ENCODE measurements around the gene PRDM15. TPM values are rescaled to one million over a fixed set of nuclear protein-coding genes. Genes with fewer than 3 reads are reported as not detected.

Gene PRDM15
- total and polyA plus RNA-seq, 4 donors, result 1.2 to 5.7 (median 2.1) TPM

DNA sequence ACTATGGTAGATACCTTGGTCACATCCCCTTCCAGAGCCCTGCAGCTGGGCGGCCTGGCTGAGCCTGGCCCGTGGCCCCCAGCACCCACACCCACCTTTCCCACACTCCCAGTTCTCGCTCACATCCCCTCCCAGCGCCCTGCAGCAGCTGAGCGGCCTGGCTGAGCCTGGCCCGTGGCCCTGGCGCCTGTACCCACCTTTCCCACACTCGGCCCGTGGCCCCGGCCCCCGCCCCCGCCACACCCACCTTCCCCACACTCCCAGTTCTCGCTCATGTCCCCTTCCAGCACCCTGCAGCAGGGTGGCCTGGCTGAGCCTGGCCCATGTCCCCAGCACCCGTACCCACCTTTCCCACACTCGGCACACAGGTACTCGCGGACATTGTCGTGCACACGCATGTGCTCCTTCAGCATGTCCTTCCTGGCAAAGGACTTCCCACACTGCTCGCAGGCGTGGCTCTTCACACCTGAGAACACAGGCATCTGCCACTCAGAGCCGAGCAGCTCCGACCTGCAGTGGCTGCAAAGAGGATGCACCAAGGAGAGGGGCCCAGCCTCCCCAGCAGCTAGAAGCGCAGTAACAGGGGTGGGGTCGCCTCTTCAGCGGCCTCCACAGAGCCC is 59.8 kb downstream of the PRDM15 start:
- TF ChIP-seq, protein P1, sequence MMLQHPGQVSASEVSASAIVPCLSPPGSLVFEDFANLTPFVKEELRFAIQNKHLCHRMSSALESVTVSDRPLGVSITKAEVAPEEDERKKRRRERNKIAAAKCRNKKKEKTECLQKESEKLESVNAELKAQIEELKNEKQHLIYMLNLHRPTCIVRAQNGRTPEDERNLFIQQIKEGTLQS (IDR thresholded peaks at IDR 0.05), result no peak
- TF ChIP-seq HNF4A (conservative IDR thresholded peaks at IDR 0.05) (no peak), TAF1 (conservative IDR thresholded peaks at IDR 0.05) (no peak), FOXA1 (IDR thresholded peaks at IDR 0.05) (no peak), YY1 (IDR thresholded peaks at IDR 0.05) (no peak), SP1 (IDR thresholded peaks at IDR 0.05) (no peak), HNF4G (IDR thresholded peaks at IDR 0.05) (no peak), RAD21 (IDR thresholded peaks at IDR 0.05) (no peak), GABPA (IDR thresholded peaks at IDR 0.05 in 1 of 2, conservative IDR thresholded peaks at IDR 0.05 in 1 of 2) (no peak), JUND (IDR thresholded peaks at IDR 0.05) (no peak), RXRA (IDR thresholded peaks at IDR 0.05) (no peak), FOXA2 (IDR thresholded peaks at IDR 0.05) (no peak), NR2F2 (IDR thresholded peaks at IDR 0.05) (no peak), EGR1 (IDR thresholded peaks at IDR 0.05; ENCODE audit: low read depth in 2 of 2) (no peak)
- TF ChIP-seq, protein P2, sequence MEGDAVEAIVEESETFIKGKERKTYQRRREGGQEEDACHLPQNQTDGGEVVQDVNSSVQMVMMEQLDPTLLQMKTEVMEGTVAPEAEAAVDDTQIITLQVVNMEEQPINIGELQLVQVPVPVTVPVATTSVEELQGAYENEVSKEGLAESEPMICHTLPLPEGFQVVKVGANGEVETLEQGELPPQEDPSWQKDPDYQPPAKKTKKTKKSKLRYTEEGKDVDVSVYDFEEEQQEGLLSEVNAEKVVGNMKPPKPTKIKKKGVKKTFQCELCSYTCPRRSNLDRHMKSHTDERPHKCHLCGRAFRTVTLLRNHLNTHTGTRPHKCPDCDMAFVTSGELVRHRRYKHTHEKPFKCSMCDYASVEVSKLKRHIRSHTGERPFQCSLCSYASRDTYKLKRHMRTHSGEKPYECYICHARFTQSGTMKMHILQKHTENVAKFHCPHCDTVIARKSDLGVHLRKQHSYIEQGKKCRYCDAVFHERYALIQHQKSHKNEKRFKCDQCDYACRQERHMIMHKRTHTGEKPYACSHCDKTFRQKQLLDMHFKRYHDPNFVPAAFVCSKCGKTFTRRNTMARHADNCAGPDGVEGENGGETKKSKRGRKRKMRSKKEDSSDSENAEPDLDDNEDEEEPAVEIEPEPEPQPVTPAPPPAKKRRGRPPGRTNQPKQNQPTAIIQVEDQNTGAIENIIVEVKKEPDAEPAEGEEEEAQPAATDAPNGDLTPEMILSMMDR (IDR thresholded peaks at IDR 0.05; ENCODE audit: low read depth, low read length, missing input control), result no peak
- TF ChIP-seq, protein P3, sequence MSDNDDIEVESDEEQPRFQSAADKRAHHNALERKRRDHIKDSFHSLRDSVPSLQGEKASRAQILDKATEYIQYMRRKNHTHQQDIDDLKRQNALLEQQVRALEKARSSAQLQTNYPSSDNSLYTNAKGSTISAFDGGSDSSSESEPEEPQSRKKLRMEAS (IDR thresholded peaks at IDR 0.05), result no peak
- TF ChIP-seq, protein P4, sequence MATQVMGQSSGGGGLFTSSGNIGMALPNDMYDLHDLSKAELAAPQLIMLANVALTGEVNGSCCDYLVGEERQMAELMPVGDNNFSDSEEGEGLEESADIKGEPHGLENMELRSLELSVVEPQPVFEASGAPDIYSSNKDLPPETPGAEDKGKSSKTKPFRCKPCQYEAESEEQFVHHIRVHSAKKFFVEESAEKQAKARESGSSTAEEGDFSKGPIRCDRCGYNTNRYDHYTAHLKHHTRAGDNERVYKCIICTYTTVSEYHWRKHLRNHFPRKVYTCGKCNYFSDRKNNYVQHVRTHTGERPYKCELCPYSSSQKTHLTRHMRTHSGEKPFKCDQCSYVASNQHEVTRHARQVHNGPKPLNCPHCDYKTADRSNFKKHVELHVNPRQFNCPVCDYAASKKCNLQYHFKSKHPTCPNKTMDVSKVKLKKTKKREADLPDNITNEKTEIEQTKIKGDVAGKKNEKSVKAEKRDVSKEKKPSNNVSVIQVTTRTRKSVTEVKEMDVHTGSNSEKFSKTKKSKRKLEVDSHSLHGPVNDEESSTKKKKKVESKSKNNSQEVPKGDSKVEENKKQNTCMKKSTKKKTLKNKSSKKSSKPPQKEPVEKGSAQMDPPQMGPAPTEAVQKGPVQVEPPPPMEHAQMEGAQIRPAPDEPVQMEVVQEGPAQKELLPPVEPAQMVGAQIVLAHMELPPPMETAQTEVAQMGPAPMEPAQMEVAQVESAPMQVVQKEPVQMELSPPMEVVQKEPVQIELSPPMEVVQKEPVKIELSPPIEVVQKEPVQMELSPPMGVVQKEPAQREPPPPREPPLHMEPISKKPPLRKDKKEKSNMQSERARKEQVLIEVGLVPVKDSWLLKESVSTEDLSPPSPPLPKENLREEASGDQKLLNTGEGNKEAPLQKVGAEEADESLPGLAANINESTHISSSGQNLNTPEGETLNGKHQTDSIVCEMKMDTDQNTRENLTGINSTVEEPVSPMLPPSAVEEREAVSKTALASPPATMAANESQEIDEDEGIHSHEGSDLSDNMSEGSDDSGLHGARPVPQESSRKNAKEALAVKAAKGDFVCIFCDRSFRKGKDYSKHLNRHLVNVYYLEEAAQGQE (IDR thresholded peaks at IDR 0.05), result no peak
- TF ChIP-seq, protein P5, sequence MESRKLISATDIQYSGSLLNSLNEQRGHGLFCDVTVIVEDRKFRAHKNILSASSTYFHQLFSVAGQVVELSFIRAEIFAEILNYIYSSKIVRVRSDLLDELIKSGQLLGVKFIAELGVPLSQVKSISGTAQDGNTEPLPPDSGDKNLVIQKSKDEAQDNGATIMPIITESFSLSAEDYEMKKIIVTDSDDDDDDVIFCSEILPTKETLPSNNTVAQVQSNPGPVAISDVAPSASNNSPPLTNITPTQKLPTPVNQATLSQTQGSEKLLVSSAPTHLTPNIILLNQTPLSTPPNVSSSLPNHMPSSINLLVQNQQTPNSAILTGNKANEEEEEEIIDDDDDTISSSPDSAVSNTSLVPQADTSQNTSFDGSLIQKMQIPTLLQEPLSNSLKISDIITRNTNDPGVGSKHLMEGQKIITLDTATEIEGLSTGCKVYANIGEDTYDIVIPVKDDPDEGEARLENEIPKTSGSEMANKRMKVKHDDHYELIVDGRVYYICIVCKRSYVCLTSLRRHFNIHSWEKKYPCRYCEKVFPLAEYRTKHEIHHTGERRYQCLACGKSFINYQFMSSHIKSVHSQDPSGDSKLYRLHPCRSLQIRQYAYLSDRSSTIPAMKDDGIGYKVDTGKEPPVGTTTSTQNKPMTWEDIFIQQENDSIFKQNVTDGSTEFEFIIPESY (IDR thresholded peaks at IDR 0.05), result no peak
- Histone ChIP-seq H3K9ac (ENCODE audit: low read depth in 1 of 2, low read length in 2 of 2) (no peak overlapping the region), H3K9me3 (ENCODE audit: control insufficient read depth in 4 of 4, low read length in 3 of 4) (no peaks in the 10 kb centered on the region), H3K27me3 (ENCODE audit: control insufficient read depth in 4 of 4, insufficient read depth in 4 of 4, low read length in 3 of 4) (no peaks in the 10 kb centered on the region), H3K36me3 (ENCODE audit: control insufficient read depth in 4 of 4, insufficient read depth in 3 of 4, low read depth in 1 of 4, low read length in 3 of 4) (peaks cover 0 to 9% (median 6%) of the 10 kb centered on the region in 4 donors), H3K4me1 (ENCODE audit: control insufficient read depth in 4 of 4, insufficient read depth in 4 of 4, low read length in 3 of 4) (no peaks in the 10 kb centered on the region), H3K27ac (ENCODE audit: low read depth in 1 of 2, low read length in 2 of 2) (no peak overlapping the region), H3K4me3 (ENCODE audit: low read depth in 1 of 3, low read length in 3 of 3) (no peak overlapping the region)
- DNase-seq (ENCODE audit: low spot score), result no peak
- WGBS, result 96% methylated on average over 26 of the region's 26 CpGs

Measured in liver (tissue), 9 donors.